Embryonic facial prominence (tissue), 1 donor: ENCODE data around the gene AKAP10.
"Not testable (repeated sequence)": the region's sequence is repeated elsewhere in the genome, so short reads cannot be mapped to it uniquely, and the experiment has no call there.

Experiments
- DNase-seq: peaks from one replicate; pipeline ENCODE4 v3.0.0-alpha.2; 2016; ENCODE audit errors: extremely low spot score

Gene AKAP10, protein sequence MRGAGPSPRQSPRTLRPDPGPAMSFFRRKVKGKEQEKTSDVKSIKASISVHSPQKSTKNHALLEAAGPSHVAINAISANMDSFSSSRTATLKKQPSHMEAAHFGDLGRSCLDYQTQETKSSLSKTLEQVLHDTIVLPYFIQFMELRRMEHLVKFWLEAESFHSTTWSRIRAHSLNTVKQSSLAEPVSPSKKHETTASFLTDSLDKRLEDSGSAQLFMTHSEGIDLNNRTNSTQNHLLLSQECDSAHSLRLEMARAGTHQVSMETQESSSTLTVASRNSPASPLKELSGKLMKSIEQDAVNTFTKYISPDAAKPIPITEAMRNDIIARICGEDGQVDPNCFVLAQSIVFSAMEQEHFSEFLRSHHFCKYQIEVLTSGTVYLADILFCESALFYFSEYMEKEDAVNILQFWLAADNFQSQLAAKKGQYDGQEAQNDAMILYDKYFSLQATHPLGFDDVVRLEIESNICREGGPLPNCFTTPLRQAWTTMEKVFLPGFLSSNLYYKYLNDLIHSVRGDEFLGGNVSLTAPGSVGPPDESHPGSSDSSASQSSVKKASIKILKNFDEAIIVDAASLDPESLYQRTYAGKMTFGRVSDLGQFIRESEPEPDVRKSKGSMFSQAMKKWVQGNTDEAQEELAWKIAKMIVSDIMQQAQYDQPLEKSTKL

DNA sequence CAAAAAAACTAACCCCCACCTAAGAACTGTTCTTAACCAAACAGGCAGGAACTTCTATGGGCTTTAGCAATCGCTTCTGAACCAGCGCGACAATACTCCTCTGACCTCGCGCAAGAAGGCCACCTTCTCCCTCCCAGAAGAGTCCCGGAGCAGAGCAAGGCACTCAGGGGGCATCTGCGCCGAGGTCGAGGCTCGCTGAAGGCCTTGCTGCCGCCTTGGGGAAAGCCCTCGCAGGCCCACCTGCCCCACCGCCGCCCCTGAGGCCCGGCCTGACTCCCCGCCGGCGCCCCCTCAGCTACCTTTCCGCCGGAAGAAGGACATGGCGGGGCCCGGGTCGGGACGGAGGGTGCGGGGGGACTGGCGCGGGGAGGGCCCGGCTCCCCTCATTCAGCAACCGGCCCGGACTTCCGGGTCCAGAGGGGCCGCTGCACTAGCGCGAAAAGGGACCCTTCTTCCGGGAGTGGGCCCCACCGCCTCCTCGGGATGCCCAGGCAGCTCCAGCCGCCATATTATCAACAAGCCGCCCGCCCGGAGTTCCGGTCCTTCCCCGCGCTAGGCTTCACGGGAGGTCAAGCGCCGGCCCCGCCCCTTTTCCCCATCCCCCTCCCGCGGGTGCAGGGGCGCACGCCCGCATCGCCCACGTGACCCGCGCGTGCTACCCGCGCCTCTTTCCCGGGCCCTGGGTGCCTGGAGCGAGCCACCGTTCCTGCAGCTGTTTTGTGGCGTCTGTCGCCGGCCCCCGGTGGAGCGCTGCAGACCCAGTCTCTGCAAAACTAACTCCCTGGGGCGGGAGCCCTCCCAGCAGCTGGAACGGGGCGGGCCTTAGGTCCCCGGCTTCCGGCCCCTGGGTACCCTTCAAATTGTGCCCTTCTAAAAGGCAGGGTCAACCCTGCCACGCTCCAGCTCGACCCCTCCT is at the start of gene AKAP10:
AKAP10 (minus strand) TSS at position 536 of the 916 bp plus-strand sequence; CDS start at position 387, 149 bp downstream.
- peak; percentile 80 for DNase-seq

DNA sequence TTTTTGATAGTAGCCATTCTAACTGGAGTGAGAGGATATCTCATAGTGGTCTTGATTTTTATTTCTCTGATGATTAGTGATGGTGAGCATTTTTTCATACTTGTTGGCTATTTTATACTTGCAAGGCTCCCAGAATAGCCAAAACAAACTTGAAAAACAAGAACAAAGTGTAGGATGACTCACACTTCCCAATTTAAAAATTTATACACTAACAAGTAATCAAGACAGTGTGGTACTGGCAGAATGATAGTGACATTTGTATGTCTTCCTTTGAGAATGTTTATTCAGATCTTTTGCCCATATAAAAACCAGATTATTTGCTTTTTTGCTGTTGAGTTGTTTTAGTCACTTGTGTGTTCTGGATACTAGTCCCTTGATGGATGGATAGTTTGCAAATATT is 49.3 kb upstream of the AKAP10 start:
- DNase-seq: no peak

- DNase-seq: no peak
Measured at GRCh38 chr17:20022701-20023100, 45.1 kb upstream of the AKAP10 start.

GRCh38 chr17:20016475-20016992 is 38.9 kb upstream of the AKAP10 start:
- DNase-seq: not testable (repeated sequence)

GRCh38 chr17:20012017-20012536 is 34.4 kb upstream of the AKAP10 start:
- DNase-seq: no peak

DNA sequence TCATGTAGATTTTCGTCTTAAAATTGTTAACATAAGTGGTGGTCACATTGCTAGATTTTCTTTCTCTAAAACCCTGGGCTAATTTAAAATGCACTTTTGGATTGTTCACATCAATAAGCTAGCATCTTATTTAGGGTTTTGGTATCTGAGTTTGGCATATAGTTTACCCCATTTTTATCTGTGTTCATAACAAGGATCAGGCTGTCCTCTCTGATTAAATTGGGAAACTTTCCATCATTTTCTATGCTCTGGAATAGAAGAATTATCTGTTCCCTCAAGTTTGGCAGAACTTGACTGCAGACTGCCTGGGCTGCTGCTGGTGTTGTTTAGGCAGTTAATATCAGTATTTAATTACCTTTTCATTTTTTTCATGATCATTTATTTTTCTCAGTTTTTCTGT is 33.3 kb upstream of the AKAP10 start:
- no peak for DNase-seq

DNA sequence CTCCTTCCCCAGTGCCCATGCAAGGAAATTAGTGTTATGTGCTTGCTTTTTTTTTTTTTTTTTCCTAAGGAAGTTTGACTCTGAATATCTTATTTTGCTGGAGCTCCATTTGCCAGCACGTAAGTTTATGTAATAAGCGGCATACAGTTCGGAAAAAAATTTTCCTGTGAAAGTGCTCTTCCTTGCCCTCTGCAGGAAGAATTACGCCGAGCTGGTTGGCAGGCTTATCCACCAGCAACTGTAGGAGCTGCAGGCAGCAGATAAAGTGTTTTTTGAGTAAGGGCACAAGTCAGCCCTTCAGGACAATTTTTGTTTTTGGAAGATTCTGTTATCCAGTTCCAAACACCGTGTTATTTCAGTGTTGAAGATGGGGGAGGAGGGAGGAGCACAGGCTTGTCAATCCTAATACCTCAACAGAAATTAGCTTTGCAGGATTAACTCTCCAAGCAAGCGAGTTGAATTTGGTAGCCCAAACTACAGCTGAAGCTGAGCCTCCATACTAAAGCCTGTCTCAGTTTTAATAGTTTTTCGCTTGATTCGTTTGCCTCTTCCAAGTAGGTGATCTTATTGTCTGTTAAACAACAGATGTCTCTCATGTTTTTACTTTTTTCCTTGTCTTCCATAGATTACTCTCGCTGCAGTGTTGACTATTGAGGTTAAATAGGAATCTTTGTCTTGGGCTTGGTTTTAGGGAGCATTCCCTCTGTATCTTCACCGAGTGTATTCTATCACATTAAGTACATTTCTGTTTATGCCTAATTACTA is 32.7 kb upstream of the AKAP10 start:
- DNase-seq: peak; percentile 58

DNA sequence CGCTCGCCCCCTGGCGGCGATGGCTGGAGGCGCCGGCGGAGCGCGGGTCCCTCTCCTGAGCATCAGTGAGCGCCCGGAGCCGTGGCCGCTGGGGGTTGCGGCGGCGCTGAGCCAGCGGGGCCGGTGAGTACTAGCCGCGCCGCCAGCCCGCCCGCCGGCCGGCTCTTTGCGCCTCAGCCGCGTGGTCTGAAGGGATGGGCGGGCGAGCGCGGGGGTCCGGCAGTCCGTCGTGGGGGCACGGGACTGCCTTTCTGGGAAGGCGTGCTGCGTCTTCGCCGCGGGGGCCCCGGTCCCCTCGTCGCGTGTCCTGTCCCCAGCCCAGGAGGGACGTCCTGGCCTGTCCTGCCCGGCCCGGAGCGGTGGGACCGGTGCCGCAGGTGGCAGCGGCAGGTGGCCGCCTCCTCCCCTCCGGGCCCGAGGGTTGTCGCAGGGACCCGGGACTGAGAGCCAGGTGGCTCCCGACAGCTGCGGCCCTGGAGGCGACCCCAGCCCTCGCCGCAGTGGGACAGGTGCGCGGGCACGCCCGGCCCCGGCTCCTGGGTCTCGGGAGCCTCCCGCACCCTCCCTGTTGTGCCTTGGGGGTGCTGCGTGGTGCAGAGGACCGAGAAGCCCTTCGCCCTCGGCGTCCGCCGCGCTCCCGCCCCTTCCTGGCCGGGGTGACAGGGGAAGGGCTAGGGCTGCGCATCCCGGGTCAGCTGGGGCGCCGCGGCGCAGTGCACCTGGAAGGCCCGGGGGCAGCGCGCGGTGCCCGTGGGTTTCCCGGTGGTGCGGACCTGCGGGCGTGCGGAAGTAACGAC is 31.9 kb upstream of the AKAP10 start, which contains the start of gene SPECC1:
SPECC1 (plus strand) TSS at position 58 of the 797 bp plus-strand sequence. CDS start 87,293 bp downstream, outside the sequence.
- no peak for DNase-seq

GRCh38 chr17:20009052-20009301 is 31.3 kb upstream of the AKAP10 start:
- DNase-seq: no peak

- DNase-seq: no peak
Measured at GRCh38 chr17:20008242-20009051, 30.8 kb upstream of the AKAP10 start.

DNA sequence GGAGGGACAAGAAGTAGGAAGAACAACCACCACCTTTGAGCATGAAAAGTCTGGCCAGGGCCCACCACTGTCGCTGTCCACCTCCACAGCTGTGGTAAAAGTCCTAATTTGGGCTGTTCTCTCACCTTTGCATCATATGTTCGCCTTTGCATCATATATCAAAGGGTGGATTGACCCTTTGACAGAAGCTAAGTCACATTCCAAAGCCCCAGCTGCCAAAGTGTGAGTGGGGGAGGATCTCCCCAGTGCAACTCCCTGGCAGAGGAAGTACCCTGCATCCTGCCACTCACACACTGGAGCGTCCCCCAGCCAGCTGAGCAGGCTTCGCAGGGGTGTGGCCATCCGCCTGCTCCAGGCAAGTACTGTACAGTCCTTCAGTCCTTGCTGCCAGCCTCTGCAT is 18.9 kb upstream of the AKAP10 start:
- DNase-seq: no peak

- DNase-seq: no peak
Measured at GRCh38 chr17:19996086-19996485, 18.5 kb upstream of the AKAP10 start.

GRCh38 chr17:19992803-19993713 is 15.4 kb upstream of the AKAP10 start:
- DNase-seq: peak; percentile 80

DNA sequence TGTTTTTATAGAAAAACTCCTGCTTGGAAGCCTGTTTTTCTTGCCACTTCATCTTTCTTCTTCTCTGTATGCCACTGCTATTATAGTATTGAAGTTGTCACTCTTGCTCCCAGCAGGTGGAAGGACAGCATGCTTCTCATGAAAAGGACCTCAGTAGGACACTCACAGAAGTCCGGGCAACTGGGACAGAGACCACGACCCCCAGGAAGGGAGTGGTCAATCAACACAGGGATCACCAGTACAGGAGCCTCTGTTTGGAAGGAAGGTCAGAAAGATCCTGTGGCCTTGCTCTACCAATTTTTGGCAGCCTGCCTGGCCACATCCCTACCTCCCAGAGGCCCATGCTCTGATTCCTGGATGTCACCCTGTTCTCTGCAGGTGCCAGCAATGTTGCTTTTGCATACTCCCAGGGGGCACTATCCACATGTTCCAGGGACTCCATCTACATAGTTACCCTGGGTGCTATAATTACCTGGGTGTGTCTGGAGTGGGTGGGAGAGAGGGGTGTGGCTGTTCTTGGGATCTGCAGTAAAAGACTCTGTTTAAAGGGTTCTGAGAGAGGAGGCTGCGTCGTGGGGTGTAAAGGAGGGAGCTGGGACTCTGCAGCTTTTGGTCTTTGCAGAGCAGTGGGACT is 13.7 kb upstream of the AKAP10 start:
- no peak for DNase-seq

GRCh38 chr17:19987897-19988296 is 10.3 kb upstream of the AKAP10 start:
- DNase-seq: no peak

DNA sequence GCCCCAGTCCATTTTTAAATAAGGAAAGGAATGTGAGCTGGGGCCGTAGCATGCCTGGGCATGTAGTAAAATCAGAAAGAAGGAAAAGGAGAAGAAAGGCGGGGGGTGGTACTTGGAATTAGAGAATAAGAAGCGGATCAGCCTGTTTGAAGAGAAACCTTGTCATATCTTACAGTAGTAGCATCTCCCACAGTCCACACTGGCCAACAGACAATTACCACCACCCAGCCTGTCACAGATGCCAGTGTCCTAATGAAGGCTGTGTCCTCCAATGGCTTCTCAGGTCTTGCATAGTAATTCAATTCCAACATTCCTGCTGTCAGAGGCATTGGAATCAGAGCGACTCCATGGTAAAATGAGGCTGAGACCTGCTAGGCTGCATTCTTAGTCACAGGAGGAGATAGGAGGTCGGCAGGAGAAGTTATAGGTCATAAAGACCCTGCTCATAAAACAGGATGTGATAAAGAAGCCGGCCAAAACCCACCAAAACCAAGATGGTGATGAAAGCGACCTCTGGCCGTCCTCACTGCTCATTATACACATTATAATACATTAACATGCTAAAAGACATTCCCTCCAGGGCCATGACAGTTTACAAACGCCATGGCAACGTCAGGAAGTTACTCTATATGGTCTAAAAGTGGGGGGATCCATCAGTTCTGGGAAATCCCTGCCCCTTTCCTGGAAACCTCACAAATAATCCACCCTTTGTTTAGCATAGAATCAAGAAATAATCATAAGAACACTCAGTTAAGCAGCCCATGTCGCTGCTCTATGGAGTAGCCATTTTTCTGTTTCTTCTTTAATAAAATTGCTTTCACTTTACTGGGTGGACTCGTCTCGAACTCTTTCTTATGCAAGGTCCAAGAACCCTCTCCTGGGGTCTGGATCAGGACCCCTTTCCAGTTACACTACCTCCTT is 9.6 kb upstream of the AKAP10 start:
- DNase-seq: no peak
